ENCODE results near the gene PRRG2. TPM values are rescaled to one million over a fixed set of nuclear protein-coding genes. Genes with fewer than 3 reads are reported as not detected.

Gene PRRG2
- total and polyA plus RNA-seq, 2 of the 13 experiments (the other 11 are each of a cell fraction or from before 2014, with no cell fraction given): 0.66 to 0.82 TPM

- TF ChIP-seq ZNF616 (CRISPR knock-in tag; IDR thresholded peaks at IDR 0.05; ENCODE audit: low read depth) (no peak), KMT2A (CRISPR knock-in tag; IDR thresholded peaks at IDR 0.05) (no peak), ZNF770 (CRISPR knock-in tag; IDR thresholded peaks at IDR 0.05) (peak; percentile 43; the same call in 1 of the 2 replicates), ZNF781 (CRISPR knock-in tag; IDR thresholded peaks at IDR 0.05; ENCODE audit: borderline replicate concordance, not compliant biosample characterization) (peak; percentile 28), ZNF747 (CRISPR knock-in tag; IDR thresholded peaks at IDR 0.05; ENCODE audit: borderline replicate concordance) (no peak; the same call in 1 of the 2 replicates), ZNF101 (CRISPR knock-in tag; IDR thresholded peaks at IDR 0.05; ENCODE audit: borderline replicate concordance, low read depth) (no peak), HNRNPK (IDR thresholded peaks at IDR 0.05; ENCODE audit: low read depth, low read length, poor library complexity, severe bottlenecking) (no peak), DNMT3B (CRISPR knock-in tag; conservative IDR thresholded peaks at IDR 0.05) (no peak), ZNF337 (CRISPR knock-in tag; IDR thresholded peaks at IDR 0.05; ENCODE audit: borderline replicate concordance, low read depth) (0 out of 2 replicates have a peak, but pooled peaks have one; percentile 24), BRD4 (CRISPR knock-in tag; IDR thresholded peaks at IDR 0.05) (no peak), DRAP1 (CRISPR knock-in tag; IDR thresholded peaks at IDR 0.05) (peak; percentile 97), ZNF782 (CRISPR knock-in tag; IDR thresholded peaks at IDR 0.05; ENCODE audit: borderline replicate concordance) (peak; percentile 28; the same call in 1 of the 2 replicates), KLF11 (CRISPR knock-in tag; IDR thresholded peaks at IDR 0.05) (no peak), TP53 (CRISPR knock-in tag; conservative IDR thresholded peaks at IDR 0.05) (no peak), ZNF644 (CRISPR knock-in tag; IDR thresholded peaks at IDR 0.05; ENCODE audit: low read depth) (no peak), ZKSCAN5 (CRISPR knock-in tag; IDR thresholded peaks at IDR 0.05) (no peak), MIER2 (CRISPR knock-in tag; IDR thresholded peaks at IDR 0.05) (no peak), HMGA1 (CRISPR knock-in tag; conservative IDR thresholded peaks at IDR 0.05) (no peak), PBX2 (CRISPR knock-in tag; IDR thresholded peaks at IDR 0.05) (no peak), RBAK (CRISPR knock-in tag; IDR thresholded peaks at IDR 0.05) (no peak; the same call in 1 of the 2 replicates), ZNF33A (CRISPR knock-in tag; IDR thresholded peaks at IDR 0.05; ENCODE audit: borderline replicate concordance) (no peak), ZNF138 (CRISPR knock-in tag; IDR thresholded peaks at IDR 0.05; ENCODE audit: low read depth) (no peak)
These were observed 59.2 kb downstream of the PRRG2 start, which contains the start of gene RRAS (continued) for GRCh38 chr19:49640113-49640898.

Measured in HepG2 (cell line).